Measurements from ENCODE around the gene TAS2R3.

The TAS2R3 gene

DNA sequence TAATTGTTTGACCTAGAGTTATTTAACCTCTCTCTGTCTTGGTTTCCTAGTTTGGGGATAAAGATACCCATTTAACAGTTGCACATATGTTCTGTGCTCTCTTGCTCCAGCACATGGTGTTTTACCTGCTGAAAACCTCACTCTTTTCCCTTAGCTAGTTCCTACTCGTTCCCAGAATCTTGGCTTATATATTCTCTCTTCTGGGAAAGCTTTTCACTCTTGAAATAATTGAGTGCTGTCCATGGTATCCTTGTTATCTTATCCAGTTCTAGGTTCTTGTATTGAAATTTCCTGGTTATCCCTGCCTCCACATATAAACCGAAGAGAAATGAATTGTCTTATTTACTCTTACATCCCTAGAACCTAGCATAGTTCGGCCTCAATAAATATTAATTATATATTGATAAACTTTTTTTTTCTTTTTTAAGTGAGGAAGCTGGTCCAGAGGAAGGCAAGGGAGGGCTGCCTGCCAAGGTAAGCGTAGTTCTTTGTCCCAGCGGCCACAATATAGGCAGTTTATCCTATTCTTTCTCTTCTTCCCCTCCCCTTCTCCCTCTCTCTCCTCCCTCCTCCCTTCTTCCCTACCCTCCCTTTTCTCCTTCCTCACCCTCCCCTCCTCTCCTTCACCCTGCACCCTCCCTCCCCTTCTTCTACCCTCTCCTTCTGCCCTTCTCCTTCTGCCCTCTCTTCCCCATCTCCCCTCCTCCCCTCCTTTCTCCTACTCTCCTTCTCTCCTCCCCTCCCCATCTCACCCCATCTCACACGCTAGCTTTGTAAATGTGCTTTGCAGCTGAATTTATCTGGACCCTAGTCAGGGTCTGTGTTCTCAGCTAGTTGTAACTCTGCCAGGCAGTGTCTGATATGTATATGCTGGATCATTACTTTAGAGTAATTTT lies 47.9 kb upstream of the TAS2R3 start:
- Histone ChIP-seq H3K9me2 (replicated peaks; ENCODE audit: insufficient read depth, low read length) (no peaks in the 10 kb centered on the region), H3K79me2 (ENCODE audit: low read length) (no peaks in the 10 kb centered on the region), H4K20me1 (ENCODE audit: insufficient read depth, low read length) (no peaks in the 10 kb centered on the region), H3K4me3 (ENCODE audit: low read length) (no peak overlapping the region), H3K4me1 (ENCODE audit: low read length) (no peaks in the 10 kb centered on the region), H2AFZ (ENCODE audit: low read length) (no peak overlapping the region), H3K36me3 (replicated peaks; ENCODE audit: insufficient read depth, low read length) (no peaks in the 10 kb centered on the region), H3K9me3 (replicated peaks; ENCODE audit: insufficient read depth, low read length) (no peaks in the 10 kb centered on the region), H3K27me3 (replicated peaks; ENCODE audit: insufficient read depth, low read length) (no peaks in the 10 kb centered on the region), H3K27ac (ENCODE audit: low read length) (no peak overlapping the region), H3K4me2 (ENCODE audit: low read depth, low read length) (no peak overlapping the region), H3K9ac (ENCODE audit: low read length) (no peak overlapping the region), H3F3A (ENCODE audit: insufficient read depth, low read length) (no peaks in the 10 kb centered on the region)
- DNase-seq, result no peak
- TF ChIP-seq EZH2phosphoT487 (IDR thresholded peaks at IDR 0.05; ENCODE audit: low read length) (no peak), EZH2 (optimal IDR thresholded peaks at IDR 0.05; ENCODE audit: low read depth, low read length) (no peak)
- TF ChIP-seq, protein P1, sequence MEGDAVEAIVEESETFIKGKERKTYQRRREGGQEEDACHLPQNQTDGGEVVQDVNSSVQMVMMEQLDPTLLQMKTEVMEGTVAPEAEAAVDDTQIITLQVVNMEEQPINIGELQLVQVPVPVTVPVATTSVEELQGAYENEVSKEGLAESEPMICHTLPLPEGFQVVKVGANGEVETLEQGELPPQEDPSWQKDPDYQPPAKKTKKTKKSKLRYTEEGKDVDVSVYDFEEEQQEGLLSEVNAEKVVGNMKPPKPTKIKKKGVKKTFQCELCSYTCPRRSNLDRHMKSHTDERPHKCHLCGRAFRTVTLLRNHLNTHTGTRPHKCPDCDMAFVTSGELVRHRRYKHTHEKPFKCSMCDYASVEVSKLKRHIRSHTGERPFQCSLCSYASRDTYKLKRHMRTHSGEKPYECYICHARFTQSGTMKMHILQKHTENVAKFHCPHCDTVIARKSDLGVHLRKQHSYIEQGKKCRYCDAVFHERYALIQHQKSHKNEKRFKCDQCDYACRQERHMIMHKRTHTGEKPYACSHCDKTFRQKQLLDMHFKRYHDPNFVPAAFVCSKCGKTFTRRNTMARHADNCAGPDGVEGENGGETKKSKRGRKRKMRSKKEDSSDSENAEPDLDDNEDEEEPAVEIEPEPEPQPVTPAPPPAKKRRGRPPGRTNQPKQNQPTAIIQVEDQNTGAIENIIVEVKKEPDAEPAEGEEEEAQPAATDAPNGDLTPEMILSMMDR (IDR thresholded peaks at IDR 0.05; ENCODE audit: low read length), result no peak

DNA sequence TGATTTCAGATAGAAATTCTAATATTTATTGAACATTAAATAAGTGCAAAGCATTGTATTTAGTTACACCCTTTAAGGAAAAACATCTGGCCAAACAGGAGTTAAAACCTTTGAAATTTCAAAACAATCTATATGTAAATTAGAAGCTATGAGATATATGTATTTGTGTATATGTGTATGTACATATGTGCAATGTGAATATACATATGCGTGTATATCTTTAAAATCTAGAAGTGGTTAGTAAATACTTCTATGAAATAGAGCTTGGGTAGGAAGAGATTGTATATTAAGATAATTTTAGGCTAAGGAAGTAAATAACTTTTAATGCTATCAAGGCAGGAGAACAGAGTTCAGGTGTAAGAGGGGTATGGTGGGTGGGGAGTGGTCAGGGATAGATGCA lies 46.4 kb upstream of the TAS2R3 start:
- H3K4me2 ChIP-seq (ENCODE audit: low read depth, low read length), result no peak overlapping the region
- no peaks in the 10 kb centered on the region for H3K36me3 ChIP-seq (replicated peaks; ENCODE audit: insufficient read depth, low read length)
- H2AFZ ChIP-seq (ENCODE audit: low read length), result no peak overlapping the region
- no peak overlapping the region for H3K27ac ChIP-seq (ENCODE audit: low read length)
- no peak overlapping the region for H3K4me3 ChIP-seq (ENCODE audit: low read length)
- DNase-seq, result no peak
- H3K4me1 ChIP-seq (ENCODE audit: low read length), result no peaks in the 10 kb centered on the region
- TF ChIP-seq EZH2 (optimal IDR thresholded peaks at IDR 0.05; ENCODE audit: low read depth, low read length), result no peak
- TF ChIP-seq EZH2phosphoT487 (IDR thresholded peaks at IDR 0.05; ENCODE audit: low read length), result no peak
- TF ChIP-seq, protein P1 (IDR thresholded peaks at IDR 0.05; ENCODE audit: low read length), result no peak
- no peaks in the 10 kb centered on the region for H4K20me1 ChIP-seq (ENCODE audit: insufficient read depth, low read length)
- no peaks in the 10 kb centered on the region for H3K79me2 ChIP-seq (ENCODE audit: low read length)
- H3K9me2 ChIP-seq (replicated peaks; ENCODE audit: insufficient read depth, low read length), result no peaks in the 10 kb centered on the region
- no peaks in the 10 kb centered on the region for H3K9me3 ChIP-seq (replicated peaks; ENCODE audit: insufficient read depth, low read length)
- no peaks in the 10 kb centered on the region for H3F3A ChIP-seq (ENCODE audit: insufficient read depth, low read length)
- no peaks in the 10 kb centered on the region for H3K27me3 ChIP-seq (replicated peaks; ENCODE audit: insufficient read depth, low read length)
- no peak overlapping the region for H3K9ac ChIP-seq (ENCODE audit: low read length)

DNA sequence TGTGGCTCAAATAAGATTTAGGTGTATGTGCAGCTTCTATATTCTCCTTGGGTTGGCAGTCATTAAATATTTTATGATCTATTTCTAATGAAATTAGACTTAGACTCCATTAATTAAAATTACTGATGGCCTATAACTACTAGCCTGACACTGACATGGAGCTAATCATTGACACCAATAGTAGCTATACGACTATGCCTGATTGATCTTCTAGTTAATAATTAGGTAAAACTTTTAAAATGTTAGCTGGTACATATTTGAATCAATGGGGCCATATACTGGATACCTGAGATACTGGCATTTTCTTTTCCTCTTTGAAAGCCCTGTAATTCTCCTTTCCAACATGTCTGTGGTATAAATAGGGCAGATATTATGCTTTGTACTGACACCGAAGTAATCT lies 41.4 kb upstream of the TAS2R3 start:
- H3K4me3 ChIP-seq (ENCODE audit: low read length), result no peak overlapping the region
- no peak for DNase-seq
- H3K4me1 ChIP-seq (ENCODE audit: low read length), result no peaks in the 10 kb centered on the region
- no peaks in the 10 kb centered on the region for H3K27me3 ChIP-seq (replicated peaks; ENCODE audit: insufficient read depth, low read length)
- H3K9me2 ChIP-seq (replicated peaks; ENCODE audit: insufficient read depth, low read length), result no peaks in the 10 kb centered on the region
- H2AFZ ChIP-seq (ENCODE audit: low read length), result no peak overlapping the region
- no peaks in the 10 kb centered on the region for H3K36me3 ChIP-seq (replicated peaks; ENCODE audit: insufficient read depth, low read length)
- H3K9me3 ChIP-seq (replicated peaks; ENCODE audit: insufficient read depth, low read length), result no peaks in the 10 kb centered on the region
- H3K9ac ChIP-seq (ENCODE audit: low read length), result no peak overlapping the region
- no peaks in the 10 kb centered on the region for H4K20me1 ChIP-seq (ENCODE audit: insufficient read depth, low read length)
- H3K27ac ChIP-seq (ENCODE audit: low read length), result no peak overlapping the region
- TF ChIP-seq EZH2phosphoT487 (IDR thresholded peaks at IDR 0.05; ENCODE audit: low read length), result no peak
- TF ChIP-seq, protein P1 (IDR thresholded peaks at IDR 0.05; ENCODE audit: low read length), result no peak
- TF ChIP-seq EZH2 (optimal IDR thresholded peaks at IDR 0.05; ENCODE audit: low read depth, low read length), result no peak
- H3K79me2 ChIP-seq (ENCODE audit: low read length), result no peaks in the 10 kb centered on the region
- H3F3A ChIP-seq (ENCODE audit: insufficient read depth, low read length), result no peaks in the 10 kb centered on the region
- H3K4me2 ChIP-seq (ENCODE audit: low read depth, low read length), result no peak overlapping the region

Measured in MM.1S (cell line).